DOHH2 (cell line): ENCODE results near the gene LAP3.

Experiments used
- H3F3A ChIP-seq: fragments of 200-600 bp; sonication (generic), shearing (Covaris generic); 2 replicates; pipeline ENCODE4 v1.6.0; 2016; ENCODE audit warnings: antibody characterized with exemption, mild to moderate bottlenecking; ENCODE audit not compliant: control insufficient read depth, insufficient read depth
- H3K27ac ChIP-seq: fragments of 200-600 bp; sonication (generic); 2 replicates; pipeline ENCODE4 v1.5.1; 2014; ENCODE audit warnings: low read depth, mild to moderate bottlenecking, low read length, moderate library complexity
- H3K27me3 ChIP-seq: fragments of 200-600 bp; sonication (generic); 2 replicates; pipeline ENCODE4 v1.6.1; 2014; ENCODE audit warnings: mild to moderate bottlenecking, low read length, mixed read lengths; ENCODE audit not compliant: control insufficient read depth
- H3K36me3 ChIP-seq: fragments of 200-600 bp; sonication (generic); 2 replicates; pipeline ENCODE4 v1.6.1; 2014; ENCODE audit warnings: mild to moderate bottlenecking, low read length, moderate library complexity, mixed read lengths; ENCODE audit not compliant: control insufficient read depth
- H3K4me1 ChIP-seq: fragments of 200-600 bp; sonication (generic); 2 replicates; pipeline ENCODE4 v1.6.1; 2014; ENCODE audit warnings: mild to moderate bottlenecking, low read length, mixed read lengths; ENCODE audit not compliant: control insufficient read depth
- H3K4me2 ChIP-seq: fragments of 200-600 bp; sonication (generic); 2 replicates; pipeline ENCODE4 v1.6.0; 2014; ENCODE audit warnings: mild to moderate bottlenecking, low read length, moderate library complexity
- H3K4me3 ChIP-seq: fragments of 200-600 bp; sonication (generic); 2 replicates; pipeline ENCODE4 v1.5.1; 2014; ENCODE audit warnings: mild to moderate bottlenecking, low read length, mixed read lengths
- H3K79me2 ChIP-seq: fragments of 200-600 bp; sonication (generic); 2 replicates; pipeline ENCODE4 v1.6.1; 2014; ENCODE audit warnings: mild to moderate bottlenecking, low read length, mixed read lengths; ENCODE audit not compliant: control insufficient read depth
- H3K9me2 ChIP-seq: fragments of 200-600 bp; sonication (generic); replicated peaks from 2 replicates; pipeline ENCODE4 v1.6.1; 2014; ENCODE audit warnings: mild to moderate bottlenecking, low read length, mixed read lengths; ENCODE audit not compliant: control insufficient read depth
- H3K9me3 ChIP-seq: fragments of 200-600 bp; sonication (generic); 2 replicates; pipeline ENCODE4 v1.6.1; 2014; ENCODE audit warnings: antibody characterized with exemption, low read length, mixed read lengths; ENCODE audit not compliant: control insufficient read depth, insufficient read depth
- H4K20me1 ChIP-seq: fragments of 200-600 bp; sonication (generic); 2 replicates; pipeline ENCODE4 v1.6.0; 2014; ENCODE audit warnings: low read depth, mild to moderate bottlenecking, antibody characterized with exemption, low read length, moderate library complexity; ENCODE audit not compliant: control insufficient read depth, insufficient read depth
- CTCF ChIP-seq: fragments of 200-600 bp; sonication (generic); IDR thresholded peaks from one replicate; pipeline ENCODE4 v1.5.1; 2014; ENCODE audit warnings: antibody characterized with exemption, mild to moderate bottlenecking, low read depth, low read length; ENCODE audit not compliant: poor library complexity, severe bottlenecking
- EZH2phosphoT487 ChIP-seq: fragments of 200-600 bp; sonication (generic); IDR thresholded peaks from 2 replicates; pipeline ENCODE4 v1.6.1; 2017; ENCODE audit warnings: borderline replicate concordance, mild to moderate bottlenecking, antibody characterized with exemption, low read length, moderate library complexity, mixed read lengths

The LAP3 gene

DNA sequence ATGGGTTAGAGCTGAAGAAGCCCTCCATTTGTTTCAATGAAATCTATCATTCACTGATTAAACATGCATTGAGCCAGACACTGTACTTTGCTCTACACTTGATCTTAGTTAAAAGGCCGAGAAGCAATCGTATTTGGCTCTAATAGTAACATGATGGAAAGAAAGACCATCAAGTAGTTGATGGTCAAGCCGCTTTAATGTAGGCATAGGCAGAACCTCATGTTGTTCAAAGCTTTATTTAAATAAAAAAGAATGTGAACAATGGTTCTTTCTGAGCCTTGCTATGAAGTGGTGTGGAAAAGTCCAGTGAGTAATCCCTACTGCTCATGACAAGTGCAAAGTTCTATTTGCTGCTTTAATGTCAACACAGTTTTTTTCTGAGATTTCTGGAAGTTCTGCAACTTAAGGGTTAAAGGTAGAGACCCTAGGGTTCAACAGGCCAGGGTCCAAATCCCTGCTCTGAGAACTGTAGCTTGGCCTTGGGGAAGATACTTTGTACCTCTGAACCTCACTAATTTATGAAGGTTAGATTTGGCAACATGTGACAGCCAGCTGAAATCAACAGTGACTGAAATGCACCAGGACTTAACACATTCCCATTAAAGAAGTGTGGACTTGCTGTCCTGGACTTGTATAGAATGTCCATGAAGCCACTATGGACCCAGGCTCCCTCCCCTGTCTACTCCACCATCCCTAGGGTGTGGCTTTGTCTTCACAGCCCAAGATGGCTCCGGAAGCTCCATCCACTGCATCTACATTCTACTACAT lies 17.9 kb upstream of the LAP3 start:
- Histone ChIP-seq H3K79me2 (no peaks in the 10 kb centered on the region), H3K4me2 (no peak overlapping the region), H3K4me1 (no peaks in the 10 kb centered on the region), H3F3A (no peaks in the 10 kb centered on the region), H4K20me1 (no peaks in the 10 kb centered on the region), H3K27ac (no peak overlapping the region), H3K9me2 (no peaks in the 10 kb centered on the region), H3K27me3 (no peaks in the 10 kb centered on the region; the same call in 1 of the 2 replicates), H3K36me3 (no peaks in the 10 kb centered on the region), H3K4me3 (no peak overlapping the region), H3K9me3 (no peaks in the 10 kb centered on the region)
- TF ChIP-seq CTCF (no peak), EZH2phosphoT487 (no peak)

DNA sequence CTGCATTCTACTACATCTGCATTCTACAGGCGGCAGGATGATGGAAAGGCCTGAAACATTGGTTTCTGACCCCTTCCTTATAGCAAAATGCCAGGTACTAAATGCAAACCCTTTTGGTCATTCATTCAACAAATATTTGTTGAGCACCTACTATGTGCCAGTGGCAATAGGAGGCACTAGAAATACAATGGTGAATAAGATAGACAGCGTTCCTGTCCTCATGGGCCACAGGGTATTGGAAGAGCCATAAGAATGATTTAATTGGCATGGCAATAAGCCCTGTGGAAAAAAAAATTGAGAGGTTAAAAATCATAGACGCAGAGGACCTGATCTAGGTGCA lies 17.3 kb upstream of the LAP3 start:
- H3K36me3 ChIP-seq: no peaks in the 10 kb centered on the region
- no peak overlapping the region for H3K4me2 ChIP-seq

GRCh38 chr4:17560065-17560673 lies 16.8 kb upstream of the LAP3 start:
- H3K9me3 ChIP-seq: no peaks in the 10 kb centered on the region
- H3K4me1 ChIP-seq: no peaks in the 10 kb centered on the region
- no peaks in the 10 kb centered on the region for H4K20me1 ChIP-seq
- no peaks in the 10 kb centered on the region for H3F3A ChIP-seq
- H3K36me3 ChIP-seq: no peaks in the 10 kb centered on the region
- H3K27me3 ChIP-seq: no peaks in the 10 kb centered on the region
- no peak overlapping the region for H3K27ac ChIP-seq
- no peaks in the 10 kb centered on the region for H3K9me2 ChIP-seq
- H3K4me3 ChIP-seq: no peak overlapping the region
- H3K79me2 ChIP-seq: no peaks in the 10 kb centered on the region
- no peak overlapping the region for H3K4me2 ChIP-seq
- TF ChIP-seq EZH2phosphoT487: no peak
- TF ChIP-seq CTCF: no peak

More for the DNA sequence above, 17.3 kb upstream of the LAP3 start:
- no peaks in the 10 kb centered on the region for H3K9me3 ChIP-seq
- no peaks in the 10 kb centered on the region for H3K9me2 ChIP-seq
- H3K27ac ChIP-seq: no peak overlapping the region
- TF ChIP-seq CTCF (no peak), EZH2phosphoT487 (no peak)
- H3F3A ChIP-seq: no peaks in the 10 kb centered on the region
- no peaks in the 10 kb centered on the region; the same call in 1 of the 2 replicates for H3K27me3 ChIP-seq
- no peaks in the 10 kb centered on the region for H3K79me2 ChIP-seq
- H3K4me3 ChIP-seq: no peak overlapping the region
- H3K4me1 ChIP-seq: no peaks in the 10 kb centered on the region
- no peaks in the 10 kb centered on the region for H4K20me1 ChIP-seq
